Stimulated activated CD8-positive, alpha-beta memory T cell treated with anti-CD3 and anti-CD28 coated beads, Interleukin-2, amount 100 ng/mL, for 48 hours (primary cell): Measurements from ENCODE around the gene CTDSPL.

Experiments used
- DNase-seq, 2 donors: peaks; one replicate each; pipeline ENCODE4 v3.0.0-alpha.2; 2020; ENCODE audit warnings: low read depth in 2 of 2

CTDSPL gene

DNA sequence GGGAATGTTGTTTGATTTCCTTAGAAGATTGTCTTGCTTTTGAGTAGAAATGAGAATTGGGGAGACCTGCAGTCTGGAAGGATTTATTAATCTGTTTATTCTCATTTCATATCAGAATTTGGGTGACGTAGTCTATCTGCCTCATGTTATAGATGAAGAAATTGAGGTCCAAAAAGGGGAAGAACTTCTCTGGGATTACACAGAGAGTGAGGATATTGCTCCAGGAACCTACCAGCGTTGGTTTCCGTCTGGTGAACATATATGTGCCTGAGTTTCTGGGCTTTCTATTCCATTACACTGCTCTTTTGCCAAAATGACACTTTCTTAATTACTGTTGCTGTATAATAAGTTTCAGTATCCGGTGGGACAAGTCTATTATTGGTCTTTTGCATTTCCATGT is 51.8 kb downstream of the CTDSPL start:
- DNase-seq, result no peak

DNA sequence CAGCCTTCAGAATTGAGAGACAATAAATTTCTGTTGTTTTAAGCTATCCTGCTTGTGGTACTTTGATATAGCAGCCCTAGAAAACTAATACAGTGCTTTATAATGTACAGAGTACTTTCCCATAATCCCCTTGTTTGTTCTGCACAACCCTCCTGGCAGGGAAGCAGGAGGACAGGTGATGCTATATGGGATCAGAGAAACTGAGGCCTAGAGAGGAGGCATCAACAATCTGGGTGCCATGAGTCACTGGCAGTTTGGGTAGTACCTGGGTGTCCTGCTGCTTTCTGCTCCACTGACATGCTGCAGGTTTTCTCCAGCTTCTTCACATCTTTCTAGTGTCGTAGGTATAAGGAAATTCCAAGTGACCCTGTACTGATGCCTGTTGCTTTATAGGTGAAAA is 55.0 kb downstream of the CTDSPL start:
- no peak for DNase-seq

DNA sequence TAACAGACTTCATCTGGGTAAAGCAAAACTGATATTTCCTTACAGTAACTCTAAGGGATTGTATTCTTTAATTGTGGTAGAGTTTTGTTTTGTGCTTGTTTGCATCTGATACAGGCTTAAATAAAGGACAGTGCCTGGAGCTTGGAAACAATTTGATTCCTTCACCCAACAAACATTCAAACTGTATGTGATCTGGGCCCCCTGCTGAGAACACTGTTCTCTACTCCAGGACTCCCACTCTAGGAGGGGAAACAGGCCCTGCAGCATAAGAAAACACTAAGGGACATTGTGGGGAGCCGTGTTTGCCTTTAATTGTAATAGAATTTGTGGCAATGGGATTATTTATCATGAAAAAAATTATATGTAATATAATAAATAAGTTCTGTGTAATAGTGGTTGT is 56.9 kb downstream of the CTDSPL start:
- DNase-seq, result no peak

DNA sequence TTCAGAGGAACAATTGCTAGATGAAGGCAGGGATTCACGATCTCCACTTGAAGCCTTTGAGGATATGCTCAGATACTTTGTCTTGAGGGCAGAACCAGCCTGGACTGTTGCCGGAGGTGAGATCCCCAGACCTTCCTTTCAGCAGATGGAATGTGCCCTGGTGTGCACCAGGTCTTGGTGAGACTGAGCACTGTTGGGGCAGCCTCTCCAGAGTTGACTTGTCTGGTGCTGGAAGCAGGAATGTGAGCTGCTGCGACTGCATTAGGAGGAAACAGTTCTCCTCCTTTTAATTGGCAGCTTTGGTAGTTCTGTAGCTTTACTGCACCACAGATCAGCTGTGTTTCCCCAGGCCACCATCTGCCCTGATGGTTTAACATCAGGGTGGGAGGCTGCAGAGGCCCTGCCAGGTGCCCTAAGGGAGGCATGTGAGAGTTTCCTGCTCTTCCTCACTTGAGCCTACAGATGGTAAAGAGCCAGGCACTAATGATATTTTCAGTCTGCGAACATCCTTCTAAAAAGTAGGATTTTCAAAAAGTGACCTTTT is 58.5 kb downstream of the CTDSPL start:
- DNase-seq, result no peak

DNA sequence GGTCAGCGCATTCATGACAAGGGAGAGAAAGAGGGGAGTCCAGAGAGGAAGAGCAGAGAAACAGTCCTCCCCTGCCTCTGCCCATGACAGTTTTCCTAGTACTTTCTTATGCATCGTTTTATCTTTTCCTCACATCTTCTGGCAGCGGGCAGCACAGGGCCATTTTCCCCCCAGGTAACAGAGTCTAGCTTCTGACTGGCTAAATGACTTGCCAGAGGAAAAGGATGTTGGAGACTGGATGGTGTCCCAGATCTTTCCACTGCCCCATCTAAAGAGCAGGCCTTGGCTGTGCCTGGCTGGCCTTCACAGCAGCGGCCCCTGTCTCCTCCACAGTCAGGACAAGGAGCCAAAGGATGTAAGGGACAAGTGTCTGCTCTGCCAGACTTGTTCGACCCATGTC is 59.3 kb downstream of the CTDSPL start:
- DNase-seq, result no peak

DNA sequence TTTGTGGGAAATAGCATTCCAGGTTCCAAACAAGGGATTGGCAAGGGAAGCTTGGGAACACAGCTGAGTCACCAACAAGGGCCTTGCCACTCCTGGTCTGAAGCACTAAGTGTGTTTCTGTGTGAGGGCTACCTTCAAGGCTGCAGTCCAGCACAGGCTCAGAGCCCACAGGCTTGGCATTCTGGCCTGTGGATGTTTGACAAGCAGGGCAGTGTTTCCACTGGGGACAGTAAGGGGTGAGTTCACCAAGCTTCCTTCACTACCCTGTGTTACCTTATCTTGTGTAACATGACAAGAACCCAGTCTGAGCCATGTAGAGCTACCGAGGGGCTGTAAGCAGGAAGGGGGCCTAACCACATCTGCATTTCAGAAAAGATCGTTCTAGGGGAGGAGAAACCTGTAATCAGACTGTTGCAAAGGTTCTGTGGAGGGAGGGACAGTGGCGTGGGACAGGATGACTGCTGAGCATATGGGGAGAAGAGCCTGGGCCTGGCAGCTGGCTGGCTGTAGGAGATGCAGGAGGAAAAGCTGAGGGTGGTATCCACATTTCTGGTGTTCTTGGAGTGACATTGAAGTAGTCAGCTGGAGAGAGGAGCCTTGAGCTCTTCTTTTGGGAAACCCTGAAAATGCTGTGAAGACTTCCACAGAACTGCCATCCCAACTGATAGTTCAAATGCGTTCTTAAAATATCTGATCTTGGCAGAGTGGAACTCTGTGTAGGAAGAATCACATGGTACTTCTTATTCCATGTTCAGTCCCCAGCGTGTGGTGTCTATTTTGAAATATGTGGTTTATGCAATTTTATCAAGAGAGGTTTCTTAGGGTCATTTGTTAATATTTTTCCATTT is 61.3 kb downstream of the CTDSPL start:
- no peak for DNase-seq

DNA sequence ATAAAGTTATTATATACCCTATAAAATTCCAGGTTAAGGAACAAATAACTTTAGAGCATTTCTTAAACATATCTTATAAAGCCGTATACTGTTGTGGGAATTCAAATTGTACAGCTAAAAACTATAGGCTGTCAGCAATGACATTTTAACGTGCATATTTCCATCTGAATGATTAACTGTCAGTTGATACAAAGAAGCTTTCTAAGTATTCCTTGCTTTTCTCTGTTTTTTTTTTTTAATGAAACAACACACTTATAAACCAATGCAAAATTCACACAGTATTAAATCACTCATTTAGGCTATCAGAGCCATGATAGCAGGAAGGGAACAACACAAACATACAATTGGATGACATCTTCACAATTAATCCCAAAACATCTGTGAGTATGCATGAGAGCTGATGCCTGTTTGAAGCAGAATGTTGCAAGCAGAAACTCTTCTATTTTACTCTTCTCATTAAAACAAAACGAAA is 61.9 kb downstream of the CTDSPL start:
- no peak for DNase-seq

DNA sequence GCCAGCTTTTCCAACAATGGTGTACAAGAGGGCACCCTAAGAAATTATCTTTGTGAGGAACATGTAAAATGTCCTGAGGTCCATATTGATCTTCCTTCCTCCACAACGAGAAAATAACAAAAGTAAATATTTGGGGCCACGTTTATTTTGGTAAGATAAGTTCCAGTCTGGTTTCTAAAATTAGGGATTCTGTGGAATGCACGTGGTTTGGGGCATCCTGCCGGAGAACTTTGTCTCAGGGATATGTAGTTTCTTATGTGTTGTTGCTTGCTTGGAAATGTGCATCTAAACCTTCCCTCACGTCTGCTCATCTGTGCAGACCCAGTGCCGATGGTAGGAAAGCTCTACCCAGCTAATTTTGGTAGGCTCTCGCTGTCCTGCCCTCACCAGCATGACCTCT is 62.8 kb downstream of the CTDSPL start:
- DNase-seq, result no peak

DNA sequence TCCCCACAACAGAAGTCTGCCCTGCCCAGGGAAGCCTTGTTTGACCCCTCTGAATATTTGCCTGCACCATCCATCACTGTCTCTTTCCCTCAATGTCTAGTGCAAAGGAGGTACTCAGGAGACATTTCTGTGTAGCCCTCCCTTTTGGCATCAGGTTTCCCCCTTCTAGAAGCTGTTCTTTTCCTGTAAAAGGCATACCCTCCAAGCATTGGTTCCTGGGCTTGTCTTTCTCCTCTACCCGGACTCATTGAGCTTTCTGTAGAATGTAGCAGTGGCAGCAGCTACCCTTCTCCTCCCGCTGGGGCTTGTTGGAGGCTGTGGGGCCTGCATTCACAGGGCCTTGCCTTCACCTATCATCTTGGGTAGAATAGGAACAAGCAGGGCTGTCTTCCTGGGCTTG is 63.5 kb downstream of the CTDSPL start:
- DNase-seq, result no peak

DNA sequence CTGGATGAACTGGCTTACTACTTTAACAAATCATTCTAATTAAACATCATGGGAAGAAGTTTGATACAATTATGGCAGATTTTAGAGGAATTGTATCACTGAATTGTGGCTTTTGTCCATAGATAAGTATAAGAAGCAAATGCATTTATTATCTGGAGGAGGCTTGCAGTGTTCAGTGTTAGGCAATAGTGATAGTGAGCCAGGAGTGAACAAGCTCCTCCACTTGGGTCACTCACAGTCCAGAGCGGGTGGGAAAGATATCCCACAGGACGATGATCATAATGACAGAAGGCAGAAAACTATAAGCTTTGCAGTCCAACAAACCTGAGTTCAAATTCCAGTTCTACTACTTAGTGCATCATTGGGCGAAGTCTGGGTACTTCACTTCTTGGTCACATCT is 64.9 kb downstream of the CTDSPL start:
- DNase-seq, result no peak

DNA sequence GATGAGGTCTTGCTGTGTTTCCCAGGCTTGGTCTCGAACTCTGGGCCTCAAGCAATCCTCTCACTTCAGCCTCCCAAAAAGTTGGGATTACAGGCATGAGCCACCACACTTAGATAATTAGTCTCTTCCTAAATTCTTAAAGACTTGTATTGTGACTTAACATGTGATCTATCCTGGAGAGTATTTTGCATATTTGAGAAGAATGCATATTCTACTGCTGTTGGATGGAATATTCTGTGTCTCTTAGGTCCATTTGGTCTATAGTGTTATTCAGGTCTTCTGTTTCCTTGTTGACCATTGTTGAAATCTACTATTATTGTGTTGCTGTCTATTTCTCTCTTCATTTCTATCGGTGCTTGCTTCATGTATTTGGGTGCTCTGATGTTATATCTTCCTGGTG is 68.8 kb downstream of the CTDSPL start:
- no peak for DNase-seq

DNA sequence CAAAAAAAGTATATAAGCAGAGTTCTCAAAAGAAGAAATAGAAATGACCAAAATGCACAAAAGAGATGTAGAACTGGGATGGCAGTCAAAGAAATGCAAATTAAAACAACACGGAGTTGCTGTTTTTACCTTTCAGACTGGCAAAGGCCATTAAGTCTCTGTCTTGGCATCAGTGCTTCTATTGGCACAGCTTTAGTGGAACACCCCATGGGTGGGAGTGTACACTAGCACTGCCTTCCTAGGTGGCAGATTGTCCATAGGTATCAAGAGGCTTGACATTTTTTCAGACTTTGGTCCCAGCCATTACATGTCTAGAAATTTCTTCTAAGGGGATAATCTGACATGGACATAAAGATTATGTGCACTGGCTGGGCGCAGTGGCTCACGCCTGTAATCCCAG is 70.8 kb downstream of the CTDSPL start:
- no peak for DNase-seq

DNA sequence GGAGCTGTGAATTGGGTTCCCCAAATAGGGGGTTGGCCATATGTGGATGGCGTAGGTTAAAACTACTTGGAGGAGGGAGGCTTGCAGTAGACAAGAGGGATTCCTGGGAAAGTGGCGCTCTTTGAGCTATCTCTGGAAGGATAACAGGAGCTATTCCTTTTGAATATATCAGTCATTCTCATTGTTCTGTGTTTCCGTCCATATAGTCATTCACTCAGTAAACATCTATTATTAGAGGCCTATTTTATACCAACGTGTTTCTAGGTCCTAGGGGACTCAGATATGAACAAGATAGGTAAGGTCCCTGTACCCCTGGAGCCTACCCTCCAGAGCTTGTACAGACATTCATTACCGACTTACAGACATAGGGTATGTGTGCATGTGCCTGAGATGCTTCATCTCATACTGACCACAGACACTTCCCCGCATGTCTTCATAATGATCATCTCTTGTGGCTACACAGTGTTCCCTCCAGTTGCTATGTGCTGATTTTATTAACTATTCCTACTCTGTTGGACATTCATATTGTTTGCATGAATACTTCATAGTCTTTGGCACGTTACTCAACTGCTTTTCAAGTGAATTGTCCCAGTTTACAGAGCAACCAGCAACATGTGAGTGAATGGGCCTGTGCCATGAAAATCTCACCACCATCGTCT is 73.1 kb downstream of the CTDSPL start:
- no peak for DNase-seq

DNA sequence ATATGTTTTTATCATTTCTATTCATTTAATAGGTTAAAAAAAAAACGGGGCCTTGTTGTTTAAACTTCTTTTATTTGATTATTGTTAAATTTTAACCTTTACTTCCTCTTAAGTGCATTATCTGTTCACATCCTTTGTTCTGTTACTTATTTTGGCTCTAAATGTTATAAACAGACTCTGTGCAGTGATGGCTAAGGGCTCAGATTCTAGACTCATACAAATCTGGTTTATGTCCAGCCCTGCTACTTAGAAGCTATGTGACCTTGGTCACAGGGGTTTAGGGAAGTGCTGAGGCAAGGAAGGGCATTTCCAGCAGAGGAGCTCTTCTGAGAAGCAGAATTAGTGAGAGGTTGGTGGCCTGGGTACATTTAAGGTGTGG is 73.6 kb downstream of the CTDSPL start:
- no peak for DNase-seq

DNA sequence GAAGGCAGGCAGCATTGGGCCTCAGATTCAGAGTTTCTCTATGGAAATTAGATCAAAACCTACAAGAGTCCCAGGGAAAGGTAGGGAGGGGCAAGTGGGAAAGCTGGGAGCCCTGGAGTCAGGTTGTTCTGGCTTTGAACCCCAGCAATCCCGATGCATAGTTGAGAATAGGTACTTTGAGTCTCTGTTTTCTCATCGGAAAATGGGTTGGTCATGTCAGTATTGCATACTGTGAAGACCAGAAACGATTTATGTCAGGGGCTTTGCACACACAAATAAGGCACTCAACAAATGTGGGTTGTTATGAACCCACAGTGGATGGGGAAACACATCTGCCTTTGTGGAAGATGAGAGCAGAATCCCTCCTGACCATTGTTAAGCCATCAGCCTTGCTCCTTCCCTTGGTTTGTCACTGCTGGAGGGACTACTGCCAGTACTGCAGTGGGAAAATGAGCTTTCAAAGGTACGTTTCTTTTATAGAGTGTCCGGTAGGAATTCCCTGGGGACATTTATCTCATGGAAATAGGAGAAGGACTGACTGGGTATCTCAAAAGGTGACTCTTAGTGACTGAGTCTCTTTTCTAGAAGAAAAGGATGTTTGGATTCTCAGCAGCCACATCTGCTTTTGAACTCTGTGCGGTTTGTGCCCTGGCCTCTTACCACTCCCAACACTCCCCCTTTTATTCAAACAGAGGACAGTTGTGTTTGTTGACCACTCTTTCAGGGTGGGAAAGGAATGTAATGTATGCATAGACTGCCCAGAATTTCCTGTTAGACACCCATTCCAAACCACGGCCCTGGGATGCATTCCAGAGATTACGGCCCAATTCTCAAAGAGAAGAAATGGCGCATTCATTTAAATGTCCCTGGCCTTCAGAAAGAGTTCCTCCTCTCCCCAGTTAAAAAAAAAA is 74.3 kb downstream of the CTDSPL start:
- DNase-seq, result no peak

DNA sequence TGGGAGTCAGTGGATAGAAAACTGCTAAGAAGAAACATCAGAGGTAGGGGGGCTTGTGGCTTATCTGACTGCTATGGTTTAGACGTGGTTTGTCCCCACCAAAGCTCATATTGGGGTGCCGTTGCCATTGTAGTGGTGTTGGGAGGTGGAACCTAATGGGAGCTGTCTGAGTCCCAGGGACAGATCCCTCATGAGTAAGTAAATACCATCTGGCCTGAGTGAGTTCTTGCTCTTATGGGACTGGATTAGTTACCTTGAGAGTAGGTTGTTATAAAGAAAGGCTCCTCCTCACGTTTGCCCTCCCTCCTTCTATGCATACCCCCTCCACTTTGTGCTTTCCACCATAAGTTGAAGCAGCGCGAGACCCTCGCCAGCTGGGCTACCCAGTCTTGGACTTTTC is 75.5 kb downstream of the CTDSPL start:
- DNase-seq, result no peak

DNA sequence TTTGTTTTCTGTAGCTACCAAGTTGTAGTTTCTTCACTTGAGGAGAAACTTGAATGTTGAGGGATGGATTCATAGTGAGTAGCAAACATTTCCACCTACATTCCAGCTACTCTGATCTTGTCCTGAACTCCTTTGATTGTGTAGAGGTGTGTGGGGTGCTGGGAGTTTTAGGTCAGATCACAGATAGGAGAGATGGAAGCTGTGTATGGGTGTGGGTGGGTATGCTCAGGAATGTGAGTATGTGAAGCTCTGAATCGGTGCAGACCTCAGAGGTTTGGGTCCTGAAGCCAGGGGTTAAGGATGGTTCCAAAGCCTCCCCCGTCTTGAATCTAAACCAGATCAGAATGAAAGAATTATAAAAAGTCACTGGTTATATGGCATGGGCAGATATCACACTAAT is 76.3 kb downstream of the CTDSPL start:
- DNase-seq, result no peak

DNA sequence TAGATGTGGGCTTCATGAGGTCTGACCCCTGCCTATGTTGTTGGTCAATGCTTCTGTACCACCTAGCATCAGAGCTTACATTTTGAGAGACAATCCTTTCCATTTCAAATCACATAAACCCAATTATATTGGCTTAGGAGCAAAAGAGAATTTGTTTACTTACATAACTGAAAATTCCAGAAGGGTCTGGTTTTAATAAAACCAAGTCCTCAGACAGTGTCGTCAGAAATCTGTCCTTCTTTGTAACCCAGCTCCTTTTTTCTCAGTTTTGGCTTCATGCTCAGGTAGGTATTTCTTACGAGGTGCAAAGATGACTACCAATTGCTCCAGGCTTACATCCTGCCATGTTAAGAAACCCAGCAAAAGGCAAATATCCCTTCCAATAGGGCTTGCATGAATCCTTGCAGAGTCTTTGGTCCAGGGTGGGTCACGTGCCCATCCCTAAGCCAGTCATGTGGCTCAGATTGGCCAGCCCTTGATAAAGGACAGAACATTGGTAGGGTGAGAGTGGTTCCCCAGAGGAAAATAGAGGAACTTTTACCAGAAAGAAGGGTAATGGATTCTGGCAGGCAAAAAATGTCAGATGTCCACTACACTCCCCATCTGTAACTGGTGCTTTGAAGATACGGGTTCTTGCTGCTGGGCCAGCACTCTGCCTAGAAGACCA is 78.7 kb downstream of the CTDSPL start:
- no peak for DNase-seq

DNA sequence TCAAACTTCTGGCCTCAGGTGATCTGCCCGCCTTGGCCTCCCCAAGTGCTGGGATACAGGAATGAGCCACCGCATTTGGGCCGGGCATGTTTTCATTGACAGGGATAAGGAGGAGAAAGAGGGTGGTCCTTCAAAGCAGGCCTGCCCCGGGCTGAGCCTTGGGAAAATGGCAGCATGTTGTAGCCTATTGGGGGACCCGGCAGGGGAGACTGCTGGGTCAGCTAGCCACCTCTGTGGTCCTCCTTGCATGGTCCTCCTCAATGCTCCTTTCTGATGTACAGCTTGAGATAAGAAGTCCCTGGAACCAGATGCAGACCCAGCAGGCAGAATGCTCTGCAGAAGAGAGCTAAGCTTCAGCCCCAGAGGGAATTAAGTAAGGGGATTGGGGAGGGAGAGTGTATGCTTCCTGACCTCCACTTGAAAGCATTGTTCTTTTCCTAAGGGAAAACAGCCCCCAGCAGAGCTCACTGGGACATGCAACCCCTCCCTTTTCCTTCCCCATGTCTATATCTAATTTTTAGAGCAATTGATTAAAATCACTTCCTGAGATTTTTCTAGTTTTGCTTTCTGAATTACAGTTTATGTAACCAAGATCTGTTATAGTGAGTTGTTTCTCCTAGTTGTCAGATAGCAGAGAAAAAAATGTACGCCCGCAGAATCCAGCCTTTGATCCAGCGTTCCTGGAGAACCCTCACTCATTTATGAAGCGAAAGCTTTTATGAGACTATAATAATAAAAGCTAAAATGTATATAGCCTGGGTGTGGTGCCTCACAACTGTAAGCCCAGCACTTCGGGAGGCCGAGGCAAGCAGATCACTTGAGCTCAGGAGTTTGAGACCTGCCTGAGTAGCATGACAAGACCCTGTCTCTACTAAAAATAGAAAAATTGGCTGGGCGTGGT is 80.2 kb downstream of the CTDSPL start:
- DNase-seq, result no peak

DNA sequence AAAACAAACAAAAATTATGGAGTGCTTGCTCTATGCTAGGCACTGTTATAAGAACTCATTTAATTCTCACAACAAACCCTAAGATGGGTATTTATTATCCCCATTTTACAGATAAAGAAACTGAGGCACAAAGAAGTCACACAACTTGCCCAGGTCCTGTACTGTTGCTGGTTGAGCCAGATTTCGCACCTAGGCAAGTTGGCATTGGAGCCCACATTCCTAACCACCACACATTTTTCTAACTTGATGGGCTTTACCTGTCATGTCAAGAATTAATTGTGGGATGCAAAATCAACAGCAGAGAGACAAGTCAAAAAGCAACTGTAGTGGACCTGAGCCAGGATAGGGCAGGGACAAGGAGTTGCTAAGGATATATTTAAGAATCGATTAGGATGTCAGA is 81.0 kb downstream of the CTDSPL start:
- DNase-seq, result no peak

DNA sequence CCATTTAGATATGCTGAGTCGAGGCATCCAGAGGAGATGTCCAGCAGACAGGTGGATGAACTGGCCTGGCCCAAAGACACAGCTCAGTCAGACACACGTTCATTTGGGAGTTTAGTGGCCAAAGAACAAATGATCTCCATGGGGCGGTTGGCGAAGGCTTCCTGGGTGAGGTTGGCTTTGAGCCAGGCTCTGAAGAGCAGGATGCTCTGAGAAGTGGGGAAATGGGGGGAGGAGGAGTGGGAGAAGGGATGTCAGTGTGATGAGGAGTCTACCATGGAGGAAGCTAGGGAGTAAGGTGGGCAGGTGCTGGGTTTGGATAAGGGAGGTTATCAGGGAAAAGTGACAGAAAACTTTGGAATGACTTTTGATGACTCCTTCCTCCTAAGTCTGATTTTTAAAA is 81.4 kb downstream of the CTDSPL start:
- DNase-seq, result no peak
